Activated CD8-positive, alpha-beta T cell treated with anti-CD3 and anti-CD28 coated beads, Interleukin-2, amount 10 ng/mL, durations not matched to agents 7 days and 5 days (primary cell): ENCODE results near the gene DOCK3. TPM values are rescaled to one million over a fixed set of nuclear protein-coding genes. Genes with fewer than 3 reads are reported as not detected.
A peak's percentile ranks its signal among the peaks of the same experiment; 100 is the strongest.

Source experiments
- ATAC-seq: fragments of 150-1000 bp; cut with Tn5 transposase; one replicate; pipeline ENCODE4 v1.10.0; 2021; ENCODE audit warnings: moderate library complexity
- CTCF ChIA-PET: fragments of 350-600 bp; sonication (Branson Sonifier 250); formaldehyde crosslinking; loops from one replicate; lab custom pipeline; 2021; ENCODE audit warnings: antibody characterized with exemption; lab: Charles Lee
- POLR2A ChIA-PET: fragments of 350-600 bp; sonication (Branson Sonifier 250); formaldehyde crosslinking; loops from one replicate; lab custom pipeline; 2021; ENCODE audit warnings: antibody characterized with exemption; lab: Charles Lee
- DNase-seq: peaks from one replicate; pipeline ENCODE4 v3.0.0-alpha.2; 2020
- H3K27ac Mint-ChIP-seq: one replicate; pipeline ENCODE4 v1.8.0; 2021; ENCODE audit warnings: mild to moderate bottlenecking, mixed read lengths
- H3K27me3 Mint-ChIP-seq: one replicate; pipeline ENCODE4 v1.8.0; 2021; ENCODE audit warnings: low read depth, mixed read lengths
- H3K36me3 Mint-ChIP-seq: one replicate; pipeline ENCODE4 v1.8.0; 2021; ENCODE audit warnings: low read depth, mixed read lengths
- H3K4me1 Mint-ChIP-seq: one replicate; pipeline ENCODE4 v1.8.0; 2021; ENCODE audit warnings: low read depth, mixed read lengths
- H3K4me3 Mint-ChIP-seq: one replicate; pipeline ENCODE4 v1.8.0; 2021; ENCODE audit warnings: mild to moderate bottlenecking, mixed read lengths
- H3K9me3 Mint-ChIP-seq: one replicate; pipeline ENCODE4 v1.8.0; 2022; ENCODE audit warnings: mixed read lengths; ENCODE audit not compliant: insufficient read depth
- total RNA-seq, 2 experiments: library from RNA; stranded (reverse); gene quantifications; one replicate each; pipeline ENCODE4 v1.2.3, GENCODE V29; 2021

The DOCK3 gene
- total RNA-seq, 2 experiments from 2014 or later = 3.2 to 3.4 TPM

DNA sequence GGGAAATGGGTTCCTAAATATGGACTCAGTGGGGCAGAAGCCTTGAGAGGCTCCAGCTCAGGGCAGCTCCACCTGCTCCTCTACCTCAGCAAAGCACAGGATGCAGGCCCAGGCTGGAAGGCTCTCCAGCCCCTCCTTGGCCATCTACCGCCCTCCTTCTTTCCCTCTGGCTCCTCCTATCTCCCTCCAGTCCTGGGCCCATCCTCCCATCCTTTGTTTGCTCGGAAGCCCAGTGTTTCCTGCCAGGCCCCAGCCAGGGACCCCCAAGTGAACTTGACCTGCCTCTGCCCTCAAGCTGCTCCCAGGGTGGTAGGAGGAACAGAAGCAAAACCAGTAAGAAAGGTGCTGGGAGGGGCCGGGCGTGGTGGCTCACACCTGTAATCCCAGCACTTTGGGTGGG is 37.7 kb upstream of the DOCK3 start:
- H3K27ac Mint-ChIP-seq = peak overlapping the region; percentile 75
- H3K9me3 Mint-ChIP-seq = no peaks in the 10 kb centered on the region
- peaks cover 61% of the 10 kb centered on the region for H3K36me3 Mint-ChIP-seq
- no peak overlapping the region for H3K4me3 Mint-ChIP-seq
- ChIA-PET CTCF (interaction anchor here (0.8 to 13.6 kb wide), 4 partner anchors 16 to 735 kb away, joined by 5 to 143 read pairs (median 10); partner anchors contain the start of genes DOCK3 and MAPKAPK3), POLR2A (interaction anchor here (1.3 kb wide), 1 partner anchor 9 kb away, joined by 5 read pairs; no protein-coding TSS in a partner anchor)
- H3K27me3 Mint-ChIP-seq = no peaks in the 10 kb centered on the region
- DNase-seq (no peak), ATAC-seq (no peak)
- H3K4me1 Mint-ChIP-seq = peaks cover 63% of the 10 kb centered on the region

DNA sequence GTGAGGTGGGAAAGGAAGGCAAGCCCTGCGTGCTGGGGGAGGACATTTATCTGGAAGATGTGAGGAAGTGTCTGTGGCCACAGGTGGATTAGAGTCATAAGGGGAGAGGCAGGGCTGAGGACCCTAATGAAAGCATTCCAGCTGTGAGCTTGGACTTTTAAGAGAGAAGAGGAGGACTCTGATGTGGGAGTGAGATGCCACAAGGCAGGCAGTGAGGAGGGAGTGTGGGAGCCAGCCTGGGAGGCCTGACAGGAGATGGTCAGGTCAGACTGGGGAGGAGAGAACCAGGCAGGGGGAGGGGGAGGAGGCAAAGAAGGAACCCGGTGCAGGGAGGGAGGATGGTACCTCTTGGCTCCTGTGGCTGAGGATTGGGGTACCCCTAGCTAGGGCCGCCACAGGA is 36.8 kb upstream of the DOCK3 start:
- DNase-seq (no peak), ATAC-seq (no peak)
- H3K36me3 Mint-ChIP-seq = peaks cover 65% of the 10 kb centered on the region
- ChIA-PET CTCF (interaction anchor here (2.9 to 13.6 kb wide), 2 partner anchors 15 to 20 kb away, joined by 14 to 143 read pairs; partner anchors contain the start of gene MAPKAPK3), POLR2A (interaction anchor here (0.6 to 1.0 kb wide), 2 partner anchors 14 to 69 kb away, joined by 3 read pairs; no protein-coding TSS in a partner anchor)
- H3K4me1 Mint-ChIP-seq = peaks cover 54% of the 10 kb centered on the region
- H3K27me3 Mint-ChIP-seq = no peaks in the 10 kb centered on the region
- H3K27ac Mint-ChIP-seq = peak overlapping the region; percentile 75
- no peak overlapping the region for H3K4me3 Mint-ChIP-seq
- H3K9me3 Mint-ChIP-seq = no peaks in the 10 kb centered on the region

DNA sequence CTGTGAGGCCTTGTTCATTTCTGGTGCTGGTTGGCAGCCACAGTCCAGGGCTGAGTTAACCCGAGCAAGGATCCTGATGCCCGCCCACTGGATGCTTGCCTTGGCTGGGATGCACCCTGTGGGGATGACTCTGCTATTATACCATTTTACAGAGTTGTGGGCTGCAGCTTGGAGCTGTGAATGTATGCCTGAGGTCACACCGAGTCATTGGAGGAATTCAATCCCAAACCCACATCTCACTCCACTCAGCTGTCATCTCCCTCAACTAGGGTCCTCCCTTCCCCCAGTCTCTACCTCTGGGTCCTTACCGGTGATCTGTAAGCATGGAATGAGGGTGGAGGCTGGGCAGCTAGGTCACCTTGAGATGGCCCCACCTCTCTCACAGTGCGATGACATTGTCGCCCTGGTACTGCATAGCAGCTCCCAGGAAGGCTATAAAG is 35.7 kb upstream of the DOCK3 start:
- Mint-ChIP-seq H3K27me3 (no peaks in the 10 kb centered on the region), H3K36me3 (peaks cover 65% of the 10 kb centered on the region), H3K27ac (peak overlapping the region; percentile 81), H3K9me3 (no peaks in the 10 kb centered on the region), H3K4me3 (no peak overlapping the region), H3K4me1 (peaks cover 43% of the 10 kb centered on the region)
- ChIA-PET POLR2A (no interaction called here), CTCF (interaction anchor here (2.6 kb wide), 1 partner anchor 13 kb away, joined by 14 read pairs; no protein-coding TSS in a partner anchor)
- ATAC-seq (no peak), DNase-seq (no peak)

DNA sequence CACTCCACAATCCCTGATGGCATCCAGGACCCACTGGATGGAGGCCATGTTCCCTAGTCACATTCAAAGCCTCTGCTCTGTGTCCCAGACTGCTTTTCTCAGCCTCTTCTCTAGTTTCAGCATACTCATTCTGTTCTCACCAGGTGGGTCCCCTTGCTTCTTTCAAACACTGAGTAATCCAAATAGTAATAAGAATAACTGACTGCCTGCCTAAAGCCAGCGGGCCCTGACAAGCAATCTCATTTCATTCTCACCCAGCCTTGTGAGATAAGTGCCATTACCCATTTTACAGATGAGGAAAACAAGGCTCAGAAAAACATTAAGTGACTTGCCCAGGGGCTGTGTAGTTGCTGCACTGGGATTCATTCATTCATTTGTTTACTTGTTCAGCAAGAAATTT is 32.3 kb upstream of the DOCK3 start:
- peaks cover 23% of the 10 kb centered on the region for H3K4me1 Mint-ChIP-seq
- no peak for DNase-seq
- H3K27me3 Mint-ChIP-seq = no peaks in the 10 kb centered on the region
- H3K36me3 Mint-ChIP-seq = peaks cover 74% of the 10 kb centered on the region
- H3K27ac Mint-ChIP-seq = no peak overlapping the region
- ATAC-seq = no peak
- ChIA-PET POLR2A (no interaction called here), CTCF (no interaction called here)
- H3K4me3 Mint-ChIP-seq = no peak overlapping the region
- no peaks in the 10 kb centered on the region for H3K9me3 Mint-ChIP-seq

DNA sequence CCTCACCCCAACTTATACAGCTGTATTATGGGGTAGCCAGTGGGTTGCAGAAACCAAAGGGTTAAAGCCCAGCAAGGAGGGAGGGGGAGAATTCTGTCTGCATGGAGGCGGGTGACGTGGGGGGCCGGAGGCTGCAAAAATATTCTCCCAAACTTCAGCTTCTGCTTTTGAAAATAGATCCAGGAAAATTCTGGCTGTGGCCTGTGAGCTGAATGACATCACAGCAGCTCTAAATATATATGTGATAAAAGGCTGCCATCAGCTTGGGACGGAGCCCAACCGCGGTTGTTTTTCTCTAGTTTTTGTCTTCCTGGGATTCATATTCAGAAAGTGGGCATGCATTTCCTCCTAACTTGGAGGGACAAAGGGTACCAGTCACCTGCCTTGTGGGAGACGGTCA is 30.2 kb upstream of the DOCK3 start:
- CTCF ChIA-PET = interaction anchor here (1.1 to 1.5 kb wide), 3 partner anchors 12 to 727 kb away, joined by 3 to 5 read pairs (median 4); no protein-coding TSS in a partner anchor
- no peak for ATAC-seq
- Mint-ChIP-seq H3K4me1 (peaks cover 11% of the 10 kb centered on the region), H3K36me3 (peaks cover 72% of the 10 kb centered on the region), H3K27me3 (no peaks in the 10 kb centered on the region), H3K4me3 (no peak overlapping the region), H3K9me3 (no peaks in the 10 kb centered on the region), H3K27ac (peak overlapping the region; percentile 32)
- DNase-seq = no peak
- POLR2A ChIA-PET = no interaction called here

DNA sequence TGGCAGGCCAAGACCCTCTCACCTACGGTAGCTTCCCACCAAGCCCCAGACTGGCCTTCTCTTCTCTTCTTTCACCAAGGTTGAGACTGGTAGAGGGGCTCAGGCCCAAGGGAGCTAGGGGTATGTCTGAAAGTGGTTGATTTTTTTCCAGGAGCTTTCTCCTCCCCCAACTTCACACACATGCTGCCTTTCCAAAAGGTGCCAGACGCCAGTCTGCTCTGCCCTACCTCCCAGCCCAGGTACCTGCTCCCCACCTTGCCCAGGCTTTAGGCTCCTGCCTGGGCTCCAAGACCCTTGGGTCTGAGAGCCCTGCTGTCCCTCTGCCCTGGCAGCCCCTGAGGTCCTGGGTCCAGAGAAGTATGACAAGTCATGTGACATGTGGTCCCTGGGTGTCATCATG is 29.3 kb upstream of the DOCK3 start:
- DNase-seq (no peak), ATAC-seq (no peak)
- Mint-ChIP-seq H3K27me3 (no peaks in the 10 kb centered on the region), H3K4me3 (no peak overlapping the region), H3K36me3 (peaks cover 72% of the 10 kb centered on the region), H3K9me3 (no peaks in the 10 kb centered on the region), H3K27ac (no peak overlapping the region), H3K4me1 (peaks cover 11% of the 10 kb centered on the region)
- POLR2A ChIA-PET = no interaction called here
- CTCF ChIA-PET = interaction anchor here (1.1 to 1.5 kb wide), 4 partner anchors 13 to 727 kb away, joined by 3 to 5 read pairs (median 4); no protein-coding TSS in a partner anchor

DNA sequence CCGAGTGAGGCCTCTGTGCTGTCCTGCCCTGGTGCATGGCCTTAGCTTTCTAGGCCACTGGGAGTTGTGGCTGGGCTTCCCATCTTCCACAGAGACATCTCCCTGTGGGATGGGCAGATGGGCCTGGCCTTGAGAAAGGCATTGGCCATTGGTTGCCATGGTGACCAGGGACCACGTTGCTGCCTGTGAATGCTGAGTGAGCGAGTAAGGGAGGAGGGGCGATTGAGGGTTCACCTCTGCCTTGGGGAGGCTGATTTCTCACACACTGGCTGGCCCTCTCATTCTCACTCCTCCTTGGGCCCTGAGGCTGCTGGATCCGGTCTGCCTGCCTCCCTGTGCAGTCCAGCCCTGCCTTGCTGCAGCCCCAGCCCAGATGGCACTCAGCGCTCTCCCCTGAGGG is 26.4 kb upstream of the DOCK3 start:
- H3K27me3 Mint-ChIP-seq = no peaks in the 10 kb centered on the region
- CTCF ChIA-PET = interaction anchor here (9.6 kb wide), 1 partner anchor 29 kb away, joined by 219 read pairs; the partner anchor contains the start of gene MAPKAPK3
- peak overlapping the region; percentile 20 for H3K27ac Mint-ChIP-seq
- no peak overlapping the region for H3K4me3 Mint-ChIP-seq
- H3K9me3 Mint-ChIP-seq = no peaks in the 10 kb centered on the region
- POLR2A ChIA-PET = interaction anchor here (1.8 kb wide), 1 partner anchor 31 kb away, joined by 13 read pairs; the partner anchor contains the start of gene MAPKAPK3
- peaks cover 48% of the 10 kb centered on the region for H3K36me3 Mint-ChIP-seq
- H3K4me1 Mint-ChIP-seq = peaks cover 13% of the 10 kb centered on the region
- no peak for DNase-seq
- no peak for ATAC-seq

DNA sequence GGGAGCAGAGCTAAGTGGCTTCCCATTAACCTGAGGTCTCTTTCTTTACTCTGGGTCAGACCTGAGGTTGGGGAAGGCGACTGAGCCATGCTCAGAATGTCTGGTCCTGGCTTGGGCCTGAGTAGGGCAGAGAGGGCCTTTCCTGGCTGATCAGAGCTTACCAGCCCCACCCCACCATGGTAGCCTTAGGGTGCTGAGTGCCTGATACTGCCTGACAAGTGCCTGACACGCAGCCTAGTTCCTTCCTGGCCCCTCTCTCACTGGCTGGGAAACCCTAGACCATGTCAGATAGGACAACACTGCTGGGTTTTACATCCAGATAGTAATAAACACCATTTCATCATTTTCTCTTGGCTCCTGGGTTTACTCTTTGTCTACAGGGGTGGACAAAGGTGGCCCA is 25.8 kb upstream of the DOCK3 start:
- POLR2A ChIA-PET = interaction anchor here (1.8 kb wide), 1 partner anchor 32 kb away, joined by 13 read pairs; the partner anchor contains the start of gene MAPKAPK3
- Mint-ChIP-seq H3K9me3 (no peaks in the 10 kb centered on the region), H3K27me3 (no peaks in the 10 kb centered on the region), H3K27ac (peak overlapping the region; percentile 20), H3K36me3 (peaks cover 42% of the 10 kb centered on the region), H3K4me1 (peaks cover 17% of the 10 kb centered on the region), H3K4me3 (no peak overlapping the region)
- ATAC-seq = no peak
- CTCF ChIA-PET = interaction anchor here (1.0 to 9.6 kb wide), 3 partner anchors 17 to 30 kb away, joined by 3 to 219 read pairs (median 4); partner anchors contain the start of gene MAPKAPK3
- no peak for DNase-seq

DNA sequence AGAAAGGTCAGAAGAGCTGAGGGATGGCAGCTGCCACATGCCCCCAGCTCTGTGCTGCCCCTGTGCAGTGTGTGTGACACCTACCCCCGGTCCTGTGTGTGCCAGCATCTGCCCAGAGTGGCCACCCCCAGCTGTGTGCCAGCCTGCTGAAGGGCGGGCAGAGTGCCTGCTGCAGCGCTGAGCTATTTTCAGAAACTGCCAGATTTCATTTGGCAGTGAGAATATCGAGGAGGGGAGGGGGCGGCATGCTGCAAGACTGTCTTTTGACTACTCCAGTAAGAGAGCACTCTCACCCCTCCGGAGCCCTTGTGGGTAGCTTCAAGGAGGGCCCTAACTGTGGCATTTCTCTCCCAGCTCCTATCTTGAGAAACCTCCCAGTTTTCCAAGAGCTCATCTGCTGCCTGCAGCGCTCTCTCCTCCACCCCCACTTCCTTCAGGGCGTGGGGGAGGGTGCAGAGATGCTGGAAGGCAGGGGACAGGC is 25.2 kb upstream of the DOCK3 start:
- H3K27ac Mint-ChIP-seq = no peak overlapping the region
- no peak for ATAC-seq
- H3K9me3 Mint-ChIP-seq = no peaks in the 10 kb centered on the region
- CTCF ChIA-PET = interaction anchor here (1.0 to 9.6 kb wide), 3 partner anchors 17 to 30 kb away, joined by 3 to 219 read pairs (median 4); partner anchors contain the start of gene MAPKAPK3
- H3K36me3 Mint-ChIP-seq = peaks cover 36% of the 10 kb centered on the region
- POLR2A ChIA-PET = interaction anchor here (1.8 kb wide), 1 partner anchor 32 kb away, joined by 13 read pairs; the partner anchor contains the start of gene MAPKAPK3
- no peak for DNase-seq
- H3K4me3 Mint-ChIP-seq = no peak overlapping the region
- peaks cover 19% of the 10 kb centered on the region for H3K4me1 Mint-ChIP-seq
- H3K27me3 Mint-ChIP-seq = no peaks in the 10 kb centered on the region

DNA sequence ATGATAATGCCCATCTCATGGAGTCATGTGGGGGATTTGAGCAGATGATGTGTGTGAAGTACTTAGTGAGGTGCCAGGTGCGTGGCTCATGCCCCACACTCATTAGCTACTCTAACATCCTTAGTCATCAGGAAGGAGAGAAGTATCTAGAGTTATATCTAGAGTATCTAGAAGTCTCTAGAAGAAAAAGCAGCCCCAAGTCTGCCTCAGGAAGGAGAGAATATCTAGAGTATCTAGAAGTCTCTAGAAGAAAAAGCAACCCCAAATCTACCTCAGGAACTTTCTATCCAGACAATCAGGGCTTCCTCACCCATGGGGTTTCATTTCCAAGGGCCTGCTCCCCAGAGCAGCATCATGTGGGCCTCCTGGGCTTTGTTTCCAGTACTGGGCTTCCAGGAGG is 24.7 kb upstream of the DOCK3 start:
- H3K27ac Mint-ChIP-seq = peak overlapping the region; percentile 61
- no peak for DNase-seq
- POLR2A ChIA-PET = interaction anchor here (1.8 kb wide), 1 partner anchor 33 kb away, joined by 13 read pairs; the partner anchor contains the start of gene MAPKAPK3

DNA sequence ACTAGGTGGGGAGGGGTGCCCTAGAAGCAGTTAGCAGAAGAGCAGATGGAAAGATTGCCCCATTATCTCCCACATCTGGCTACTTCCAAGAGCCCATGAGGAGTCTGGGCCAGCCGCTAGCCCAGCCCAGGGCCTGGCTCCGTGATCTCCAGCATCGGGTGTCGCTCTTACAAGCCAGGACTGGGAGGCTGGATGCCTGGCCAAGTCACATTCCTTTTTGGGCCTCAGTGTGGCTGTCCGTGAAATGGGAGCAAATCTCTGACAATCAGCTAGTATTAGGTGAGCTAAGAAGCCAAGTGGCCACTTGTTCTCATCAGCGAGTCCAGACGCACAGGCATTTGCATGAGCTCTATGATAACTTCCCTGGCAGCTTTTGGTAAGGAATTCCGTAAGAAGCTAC is 23.3 kb upstream of the DOCK3 start:
- peaks cover 25% of the 10 kb centered on the region for H3K4me1 Mint-ChIP-seq
- peak overlapping the region; percentile 12 for H3K4me3 Mint-ChIP-seq
- H3K27ac Mint-ChIP-seq = peak overlapping the region; percentile 57
- POLR2A ChIA-PET = interaction anchor here (0.8 kb wide), 1 partner anchor 828 kb away, joined by 4 read pairs; no protein-coding TSS in a partner anchor
- no peak for ATAC-seq
- H3K36me3 Mint-ChIP-seq = peaks cover 23% of the 10 kb centered on the region
- CTCF ChIA-PET = interaction anchor here (0.7 to 9.6 kb wide), 7 partner anchors 11 to 408 kb away, joined by 3 to 219 read pairs (median 14); partner anchors contain the start of genes HEMK1 and MAPKAPK3
- H3K9me3 Mint-ChIP-seq = no peaks in the 10 kb centered on the region
- no peaks in the 10 kb centered on the region for H3K27me3 Mint-ChIP-seq
- no peak for DNase-seq

More for the DNA sequence above, 24.7 kb upstream of the DOCK3 start:
- peaks cover 32% of the 10 kb centered on the region for H3K36me3 Mint-ChIP-seq
- peaks cover 24% of the 10 kb centered on the region for H3K4me1 Mint-ChIP-seq
- H3K9me3 Mint-ChIP-seq = no peaks in the 10 kb centered on the region
- no peaks in the 10 kb centered on the region for H3K27me3 Mint-ChIP-seq
- CTCF ChIA-PET = interaction anchor here (1.0 to 9.6 kb wide), 3 partner anchors 18 to 31 kb away, joined by 3 to 219 read pairs (median 4); partner anchors contain the start of gene MAPKAPK3
- H3K4me3 Mint-ChIP-seq = no peak overlapping the region
- ATAC-seq = no peak
